Activated CD8-positive, alpha-beta T cell treated with anti-CD3 and anti-CD28 coated beads, Interleukin-2, amount 10 ng/mL, durations not matched to agents 7 days and 5 days (primary cell): ENCODE measurements around the gene PLA2G4C. TPM values are rescaled to one million over a fixed set of nuclear protein-coding genes. Genes with fewer than 3 reads are reported as not detected.
"Not testable (repeated sequence)": the region's sequence is repeated elsewhere in the genome, so short reads cannot be mapped to it uniquely, and the experiment has no call there.

Experiments used
- ATAC-seq: fragments of 150-1000 bp; cut with Tn5 transposase; one replicate; pipeline ENCODE4 v1.10.0; 2021; ENCODE audit warnings: moderate library complexity
- CTCF ChIA-PET: fragments of 350-600 bp; sonication (Branson Sonifier 250); formaldehyde crosslinking; loops from one replicate; lab custom pipeline; 2021; ENCODE audit warnings: antibody characterized with exemption; lab: Charles Lee
- POLR2A ChIA-PET: fragments of 350-600 bp; sonication (Branson Sonifier 250); formaldehyde crosslinking; loops from one replicate; lab custom pipeline; 2021; ENCODE audit warnings: antibody characterized with exemption; lab: Charles Lee
- DNase-seq: peaks from one replicate; pipeline ENCODE4 v3.0.0-alpha.2; 2020
- H3K27ac Mint-ChIP-seq: one replicate; pipeline ENCODE4 v1.8.0; 2021; ENCODE audit warnings: mild to moderate bottlenecking, mixed read lengths
- H3K27me3 Mint-ChIP-seq: one replicate; pipeline ENCODE4 v1.8.0; 2021; ENCODE audit warnings: low read depth, mixed read lengths
- H3K36me3 Mint-ChIP-seq: one replicate; pipeline ENCODE4 v1.8.0; 2021; ENCODE audit warnings: low read depth, mixed read lengths
- H3K4me1 Mint-ChIP-seq: one replicate; pipeline ENCODE4 v1.8.0; 2021; ENCODE audit warnings: low read depth, mixed read lengths
- H3K4me3 Mint-ChIP-seq: one replicate; pipeline ENCODE4 v1.8.0; 2021; ENCODE audit warnings: mild to moderate bottlenecking, mixed read lengths
- H3K9me3 Mint-ChIP-seq: one replicate; pipeline ENCODE4 v1.8.0; 2022; ENCODE audit warnings: mixed read lengths; ENCODE audit not compliant: insufficient read depth
- total RNA-seq, 2 experiments: library from RNA; stranded (reverse); gene quantifications; one replicate each; pipeline ENCODE4 v1.2.3, GENCODE V29; 2021

The PLA2G4C gene
- total RNA-seq, 2 experiments from 2014 or later: 0.73 to 1.8 TPM

DNA sequence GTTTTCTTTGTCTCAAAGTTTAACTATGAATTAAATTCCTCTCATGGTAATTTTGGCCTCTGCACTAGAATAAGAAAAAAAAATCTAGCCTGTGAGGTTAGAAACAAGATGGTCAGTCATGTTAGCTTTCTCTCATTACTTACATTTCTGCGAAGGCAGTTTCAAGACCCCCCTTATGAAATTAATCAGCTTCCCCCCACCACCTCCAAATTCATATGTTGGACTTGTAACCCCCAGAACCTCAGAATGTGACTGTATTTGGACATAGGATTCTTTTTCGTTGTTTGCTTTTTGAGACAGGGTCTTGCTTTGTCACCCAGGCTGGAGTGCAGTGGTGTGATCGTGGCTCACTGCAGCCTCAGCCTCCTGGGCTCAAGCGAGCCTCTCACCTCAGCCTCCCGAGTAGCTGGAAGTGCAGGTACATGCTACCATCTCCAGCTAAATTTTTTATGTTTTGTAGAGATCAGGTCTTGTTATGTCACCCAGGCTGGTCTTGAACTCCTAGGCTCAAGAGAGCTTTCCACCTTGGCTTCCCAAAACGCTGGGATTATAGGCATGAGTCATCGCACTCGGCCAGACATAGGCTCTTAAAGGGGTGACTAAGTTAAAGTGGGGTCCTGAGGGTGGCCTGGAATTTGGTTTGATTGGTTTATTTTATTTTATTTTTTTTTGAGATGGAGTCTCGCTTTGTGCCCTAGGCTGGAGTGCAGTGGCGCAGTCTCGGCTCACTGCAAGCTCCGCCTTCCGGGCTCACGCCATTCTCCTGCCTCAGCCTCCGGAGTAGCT, 1.4 kb downstream of the PLA2G4C start:
- CTCF ChIA-PET: interaction anchor here (0.6 to 5.1 kb wide), 4 partner anchors 45 to 936 kb away, joined by 3 to 50 read pairs (median 6); no protein-coding TSS in a partner anchor
- no peaks in the 10 kb centered on the region for H3K9me3 Mint-ChIP-seq
- peaks cover under 1% of the 10 kb centered on the region for H3K36me3 Mint-ChIP-seq
- ATAC-seq (no peak), DNase-seq (no peak)
- no peak overlapping the region for H3K4me3 Mint-ChIP-seq
- H3K4me1 Mint-ChIP-seq: peaks cover 14% of the 10 kb centered on the region
- no peak overlapping the region for H3K27ac Mint-ChIP-seq
- no peaks in the 10 kb centered on the region for H3K27me3 Mint-ChIP-seq
- POLR2A ChIA-PET: no interaction called here

DNA sequence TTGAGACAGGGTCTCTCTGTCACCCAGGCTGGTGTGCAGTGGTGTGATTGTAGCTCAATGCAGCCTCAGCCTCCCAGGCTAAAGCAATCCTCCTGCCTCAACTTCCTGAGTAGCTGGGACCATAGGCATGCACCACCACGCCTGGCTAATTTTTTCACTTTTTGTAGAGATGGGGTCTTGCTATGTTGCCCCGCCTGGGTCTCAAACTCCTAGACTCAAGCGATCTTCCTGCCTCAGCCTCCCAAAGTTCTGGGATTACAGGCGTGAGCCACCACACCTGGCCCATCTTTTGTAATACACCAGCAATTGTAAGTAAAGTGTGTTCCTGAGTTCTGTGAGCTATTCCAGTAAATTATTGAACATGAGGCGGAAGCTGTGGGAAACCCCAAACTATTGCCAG, 6.7 kb downstream of the PLA2G4C start:
- POLR2A ChIA-PET: no interaction called here
- H3K4me3 Mint-ChIP-seq: no peak overlapping the region
- DNase-seq (no peak), ATAC-seq (no peak)
- no peaks in the 10 kb centered on the region for H3K36me3 Mint-ChIP-seq
- peaks cover 7% of the 10 kb centered on the region for H3K4me1 Mint-ChIP-seq
- no peaks in the 10 kb centered on the region for H3K27me3 Mint-ChIP-seq
- no peak overlapping the region for H3K27ac Mint-ChIP-seq
- H3K9me3 Mint-ChIP-seq: no peaks in the 10 kb centered on the region
- CTCF ChIA-PET: interaction anchor here (0.8 to 3.0 kb wide), 5 partner anchors 7 to 48 kb away, joined by 3 to 16 read pairs (median 4); partner anchors contain the start of gene PLA2G4C

DNA sequence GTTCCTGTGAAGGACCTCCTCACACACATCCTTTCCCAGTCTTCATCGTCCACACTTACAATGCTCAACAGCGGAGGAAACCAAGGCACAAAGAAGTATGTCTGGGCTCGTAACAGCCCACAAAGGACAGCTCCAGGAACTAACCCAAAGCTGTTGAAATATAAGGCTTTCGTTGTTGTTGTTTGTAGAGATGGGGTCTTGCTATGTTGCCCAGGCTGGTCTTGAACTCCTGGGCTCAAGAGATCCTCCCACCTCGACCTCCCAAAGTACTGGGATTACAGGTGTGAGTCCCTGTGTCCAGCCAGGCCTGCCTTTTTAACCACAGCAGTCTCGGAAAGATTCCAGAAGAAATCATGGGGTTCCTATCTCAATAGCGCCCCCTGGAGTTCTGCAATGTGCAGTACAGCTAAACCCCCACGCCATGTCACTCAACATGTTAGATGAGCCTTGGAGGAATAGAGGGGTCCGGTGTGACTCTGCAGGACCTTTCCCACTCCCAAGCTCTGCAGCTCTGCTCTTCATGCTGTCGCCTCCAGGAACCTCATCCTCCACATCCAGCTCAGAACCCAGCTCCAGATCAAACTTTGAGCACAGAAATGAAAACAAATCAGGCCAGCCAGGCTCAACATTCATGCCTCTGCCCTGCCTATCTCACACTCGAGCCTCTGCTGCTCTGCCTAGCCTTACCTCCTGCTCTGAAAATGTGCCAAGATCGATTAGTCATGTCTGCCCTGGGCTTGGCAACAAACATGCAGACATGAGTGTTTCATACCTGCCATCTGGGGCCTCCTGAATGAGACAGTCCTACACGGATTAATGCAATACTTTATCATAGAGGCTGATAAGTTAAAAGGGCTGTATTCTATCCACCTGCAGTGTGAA, 7.5 kb downstream of the PLA2G4C start:
- ATAC-seq: peak; percentile 56
- ChIA-PET POLR2A (no interaction called here), CTCF (interaction anchor here (0.7 to 3.5 kb wide), 14 partner anchors 8 to 403 kb away, joined by 3 to 16 read pairs (median 4); partner anchors contain the start of gene PLA2G4C)
- no peak overlapping the region for H3K27ac Mint-ChIP-seq
- H3K9me3 Mint-ChIP-seq: no peaks in the 10 kb centered on the region
- H3K4me1 Mint-ChIP-seq: peaks cover 7% of the 10 kb centered on the region
- H3K36me3 Mint-ChIP-seq: no peaks in the 10 kb centered on the region
- peak; percentile 55 for DNase-seq
- no peaks in the 10 kb centered on the region for H3K27me3 Mint-ChIP-seq
- H3K4me3 Mint-ChIP-seq: no peak overlapping the region

DNA sequence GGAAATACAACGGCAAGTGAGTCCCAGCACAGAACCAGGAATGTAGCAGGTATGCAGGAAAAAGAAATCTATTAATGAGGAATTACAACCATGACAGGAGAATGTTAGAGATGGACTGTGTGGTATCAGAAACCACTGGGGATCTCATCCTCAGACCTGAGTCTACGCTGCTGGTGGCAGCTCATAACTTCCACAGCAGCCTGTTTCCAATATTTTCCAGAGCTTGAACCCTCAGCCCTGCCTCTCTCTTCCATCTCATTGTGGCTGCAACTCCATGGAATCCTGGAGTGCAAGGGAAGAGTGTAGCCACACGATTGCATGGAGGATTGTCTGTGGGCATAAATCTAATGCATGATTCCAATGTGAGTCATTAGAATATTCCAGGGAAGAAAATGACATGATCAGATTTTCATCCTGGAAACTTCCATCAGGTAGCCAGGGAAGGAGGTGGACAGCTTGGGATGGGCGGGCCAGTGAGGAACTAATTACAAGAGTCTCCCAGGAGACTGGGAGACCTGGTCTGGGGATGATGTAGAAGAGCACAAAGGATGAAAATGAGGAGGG, 14.9 kb downstream of the PLA2G4C start:
- no peaks in the 10 kb centered on the region for H3K36me3 Mint-ChIP-seq
- ATAC-seq (no peak), DNase-seq (no peak)
- no peak overlapping the region for H3K27ac Mint-ChIP-seq
- H3K4me1 Mint-ChIP-seq: no peaks in the 10 kb centered on the region
- no peak overlapping the region for H3K4me3 Mint-ChIP-seq
- ChIA-PET POLR2A (no interaction called here), CTCF (interaction anchor here (1.1 kb wide), 1 partner anchor 11 kb away, joined by 3 read pairs; no protein-coding TSS in a partner anchor)
- no peaks in the 10 kb centered on the region for H3K27me3 Mint-ChIP-seq
- peaks cover 7% of the 10 kb centered on the region for H3K9me3 Mint-ChIP-seq

DNA sequence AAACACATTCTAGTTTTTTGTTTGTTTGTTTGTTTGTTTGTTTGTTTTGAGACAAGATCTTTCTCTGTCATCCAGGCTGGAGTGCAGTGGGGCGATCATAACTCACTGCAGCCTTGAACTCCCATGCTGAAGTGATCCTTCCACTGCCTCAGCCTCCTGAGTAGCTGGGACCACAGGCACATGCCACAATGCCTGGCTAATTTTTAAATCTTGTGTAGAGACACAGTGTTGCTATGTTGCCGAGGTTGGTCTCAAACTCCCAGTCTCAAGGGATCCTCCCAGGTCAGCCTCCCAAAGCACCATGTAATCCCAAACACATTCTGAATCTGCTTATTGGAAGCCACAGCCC, 15.8 kb downstream of the PLA2G4C start:
- H3K4me1 Mint-ChIP-seq: no peaks in the 10 kb centered on the region
- H3K4me3 Mint-ChIP-seq: no peak overlapping the region
- H3K9me3 Mint-ChIP-seq: peaks cover 7% of the 10 kb centered on the region
- no peak for ATAC-seq
- no peaks in the 10 kb centered on the region for H3K36me3 Mint-ChIP-seq
- ChIA-PET CTCF (no interaction called here), POLR2A (no interaction called here)
- no peak overlapping the region for H3K27ac Mint-ChIP-seq
- H3K27me3 Mint-ChIP-seq: no peaks in the 10 kb centered on the region
- DNase-seq: no peak

DNA sequence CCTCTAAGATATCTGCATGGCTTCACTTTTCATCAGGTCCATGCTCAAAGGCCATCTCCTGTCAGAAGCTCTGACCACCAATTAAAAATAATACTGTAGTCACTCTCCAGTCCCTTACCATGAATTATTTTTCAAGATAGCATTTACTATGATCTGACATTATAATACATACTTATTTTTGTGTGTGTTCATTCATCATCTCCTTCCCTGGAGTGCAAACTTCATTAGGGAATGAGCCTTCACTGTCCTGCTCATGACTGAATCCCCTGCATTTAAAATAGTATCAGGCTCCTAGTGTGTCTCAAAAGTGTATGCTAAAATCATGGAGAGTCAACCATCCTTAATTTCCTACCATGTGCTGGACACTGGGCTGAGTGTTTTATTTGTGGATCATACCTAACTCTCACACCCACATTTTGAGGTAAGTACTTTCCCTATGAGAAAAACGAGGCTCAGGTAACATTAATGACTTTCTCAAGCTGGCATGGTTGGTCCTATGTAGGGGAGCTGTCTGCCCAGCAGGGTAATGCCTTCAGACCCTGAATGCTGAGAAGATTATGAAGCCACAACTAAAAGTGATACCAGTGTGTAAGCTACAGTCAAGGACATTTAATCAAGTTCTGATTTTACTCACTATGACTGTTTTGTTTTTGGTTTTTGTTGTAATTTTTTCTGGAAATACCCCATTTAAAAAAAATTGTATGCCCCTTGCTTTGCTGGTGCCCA, 16.3 kb downstream of the PLA2G4C start:
- DNase-seq (no peak), ATAC-seq (no peak)
- Mint-ChIP-seq H3K9me3 (peaks cover 7% of the 10 kb centered on the region), H3K27me3 (no peaks in the 10 kb centered on the region), H3K36me3 (no peaks in the 10 kb centered on the region), H3K4me1 (no peaks in the 10 kb centered on the region), H3K4me3 (no peak overlapping the region), H3K27ac (no peak overlapping the region)
- POLR2A ChIA-PET: no interaction called here
- CTCF ChIA-PET: no interaction called here

DNA sequence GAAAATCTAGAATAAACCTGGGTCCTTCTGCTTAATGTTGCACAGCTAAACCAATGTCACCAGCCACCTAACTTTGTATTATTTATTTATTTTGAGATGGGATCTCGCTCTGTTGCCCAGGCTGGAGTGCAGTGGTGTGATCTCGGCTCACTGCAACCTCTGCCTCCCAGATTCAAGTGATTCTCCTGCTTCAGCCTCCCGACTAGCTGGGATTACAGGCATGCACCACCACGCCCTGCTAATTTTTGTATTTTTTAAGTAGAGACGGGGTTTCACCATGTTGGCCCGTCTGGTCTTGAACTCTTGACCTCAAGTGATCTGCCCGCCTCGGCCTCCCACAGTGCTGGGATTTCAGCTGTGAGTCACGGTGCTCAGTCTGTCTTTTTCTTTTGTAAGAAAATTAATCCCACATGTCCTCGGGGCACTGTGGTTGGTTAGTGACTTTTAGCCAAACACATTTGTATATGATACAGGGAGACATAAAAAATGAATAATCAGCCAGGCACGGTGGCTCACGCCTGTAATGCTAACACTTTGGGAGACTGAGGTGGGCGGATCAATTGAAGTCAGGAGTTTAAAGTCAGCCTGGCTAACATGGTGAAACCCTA, 19.4 kb downstream of the PLA2G4C start:
- H3K4me1 Mint-ChIP-seq, H3K9me3 Mint-ChIP-seq, H3K36me3 Mint-ChIP-seq, H3K4me3 Mint-ChIP-seq, ATAC-seq, H3K27ac Mint-ChIP-seq, DNase-seq, CTCF ChIA-PET, H3K27me3 Mint-ChIP-seq: not testable (repeated sequence)
- POLR2A ChIA-PET: interaction anchor here (0.6 kb wide), 1 partner anchor 829 kb away, joined by 3 read pairs; no protein-coding TSS in a partner anchor

DNA sequence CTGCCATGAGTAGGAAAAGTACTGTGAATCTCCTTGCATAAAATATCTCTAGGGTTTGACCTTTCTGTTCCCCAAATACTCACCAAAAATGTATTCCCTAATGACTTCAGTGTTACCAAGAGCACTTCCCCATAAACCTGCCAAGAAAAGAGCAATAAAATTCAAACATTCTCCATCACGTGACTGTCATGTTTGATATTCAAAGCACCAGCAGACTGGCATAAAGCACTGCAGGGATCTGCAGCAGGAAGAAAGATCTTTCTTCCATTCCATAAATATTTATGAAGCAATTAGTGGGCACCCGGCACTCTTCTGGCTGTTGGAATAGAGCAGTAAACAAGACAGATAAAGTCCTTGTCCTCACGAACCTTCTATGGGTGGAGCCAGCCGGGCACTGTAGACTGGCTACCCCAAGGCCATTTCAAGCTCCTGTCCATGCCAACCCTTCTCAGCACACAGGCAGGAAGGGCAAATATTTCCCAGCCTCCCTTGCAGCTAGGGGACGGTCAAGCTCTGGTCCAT, 20.3 kb downstream of the PLA2G4C start:
- Mint-ChIP-seq H3K36me3 (no peaks in the 10 kb centered on the region), H3K4me3 (no peak overlapping the region), H3K27ac (no peak overlapping the region), H3K27me3 (peaks cover 5% of the 10 kb centered on the region), H3K9me3 (peaks cover 7% of the 10 kb centered on the region), H3K4me1 (no peaks in the 10 kb centered on the region)
- DNase-seq (no peak), ATAC-seq (no peak)
- ChIA-PET CTCF (interaction anchor here (0.7 kb wide), 1 partner anchor 12 kb away, joined by 4 read pairs; no protein-coding TSS in a partner anchor), POLR2A (no interaction called here)

DNA sequence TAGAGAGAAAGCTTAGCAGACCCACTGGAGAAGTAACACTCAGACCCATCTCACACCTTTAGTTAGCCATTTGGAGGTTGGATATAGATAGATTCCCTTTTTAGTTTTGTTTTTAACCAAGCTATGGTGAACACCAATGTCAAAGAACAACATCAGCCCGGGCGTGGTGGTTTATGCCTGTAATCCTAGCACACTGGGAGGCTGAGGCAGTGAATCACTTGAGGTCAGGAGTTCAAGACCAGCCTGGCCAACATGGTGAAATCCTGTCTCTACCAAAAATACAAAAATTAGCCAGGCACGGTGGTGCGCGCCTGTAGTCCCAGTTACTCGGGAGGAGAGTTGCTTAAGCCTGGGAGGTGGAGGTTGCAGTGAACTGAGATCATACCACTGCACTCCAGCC, 21.6 kb downstream of the PLA2G4C start:
- DNase-seq, CTCF ChIA-PET, POLR2A ChIA-PET, H3K27ac Mint-ChIP-seq, H3K36me3 Mint-ChIP-seq, H3K4me1 Mint-ChIP-seq, H3K4me3 Mint-ChIP-seq, H3K9me3 Mint-ChIP-seq, ATAC-seq, H3K27me3 Mint-ChIP-seq: not testable (repeated sequence)

DNA sequence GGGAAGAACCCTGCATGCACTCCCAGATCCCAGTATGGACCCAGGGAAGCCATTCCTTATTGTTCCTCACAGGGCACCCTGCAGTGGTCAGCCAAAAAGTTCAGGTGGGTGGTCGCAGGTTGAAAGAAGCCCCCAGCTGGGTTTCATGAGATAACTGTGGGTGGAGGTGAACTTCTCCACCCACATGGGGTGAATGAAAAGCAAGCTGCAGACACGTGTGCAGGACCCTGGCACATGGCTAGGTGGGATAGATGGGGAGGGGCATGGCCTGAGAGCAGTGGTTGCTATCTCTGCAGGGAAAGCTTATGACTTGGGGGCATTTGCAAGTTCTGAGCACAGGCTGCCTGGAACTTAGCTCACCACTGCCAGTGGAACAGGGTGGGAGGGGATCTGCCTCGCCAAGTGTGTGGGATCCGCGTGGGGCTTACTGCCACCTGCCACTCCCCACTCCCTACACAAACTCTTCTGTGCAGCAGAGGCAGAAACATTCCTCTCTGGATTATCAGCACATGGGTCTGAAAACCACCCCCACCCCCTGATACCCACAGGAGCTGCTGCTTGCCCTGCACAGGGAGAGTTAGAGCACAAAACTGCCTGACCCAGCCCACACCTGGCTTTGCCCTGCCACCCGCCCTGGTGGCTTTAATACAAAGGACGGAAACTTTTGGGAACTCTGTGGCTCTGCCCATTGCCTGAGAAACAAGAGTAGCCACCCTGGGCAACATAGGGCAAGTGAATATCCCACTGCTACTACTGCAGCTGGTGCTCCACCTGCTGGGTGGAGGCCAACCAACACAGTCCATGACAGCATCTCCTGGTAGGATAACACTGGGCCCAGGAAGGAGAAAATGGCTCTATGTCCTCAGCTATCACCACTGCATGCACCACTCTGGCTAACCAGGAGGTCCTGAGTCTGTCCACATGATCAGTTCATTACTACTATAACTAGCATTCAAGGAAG, 24.4 kb downstream of the PLA2G4C start:
- Mint-ChIP-seq H3K4me1 (no peaks in the 10 kb centered on the region), H3K36me3 (no peaks in the 10 kb centered on the region), H3K27me3 (peaks cover 5% of the 10 kb centered on the region), H3K9me3 (no peaks in the 10 kb centered on the region), H3K27ac (no peak overlapping the region), H3K4me3 (no peak overlapping the region)
- ATAC-seq (peak; percentile 42), DNase-seq (no peak)
- ChIA-PET CTCF (interaction anchor here (1.3 to 1.5 kb wide), 2 partner anchors 14 to 123 kb away, joined by 4 to 5 read pairs; no protein-coding TSS in a partner anchor), POLR2A (no interaction called here)
